COLO668 (cell line): ENCODE measurements around the gene C2orf42.
"Not testable (repeated sequence)": the region's sequence is repeated elsewhere in the genome, so short reads cannot be mapped to it uniquely, and the experiment has no call there.

Experiments used
- DNase-seq: peaks from one replicate; lab custom pipeline; 2025; ENCODE audit not compliant: unreplicated experiment; lab: John Stamatoyannopoulos, UW

Gene C2orf42

DNA sequence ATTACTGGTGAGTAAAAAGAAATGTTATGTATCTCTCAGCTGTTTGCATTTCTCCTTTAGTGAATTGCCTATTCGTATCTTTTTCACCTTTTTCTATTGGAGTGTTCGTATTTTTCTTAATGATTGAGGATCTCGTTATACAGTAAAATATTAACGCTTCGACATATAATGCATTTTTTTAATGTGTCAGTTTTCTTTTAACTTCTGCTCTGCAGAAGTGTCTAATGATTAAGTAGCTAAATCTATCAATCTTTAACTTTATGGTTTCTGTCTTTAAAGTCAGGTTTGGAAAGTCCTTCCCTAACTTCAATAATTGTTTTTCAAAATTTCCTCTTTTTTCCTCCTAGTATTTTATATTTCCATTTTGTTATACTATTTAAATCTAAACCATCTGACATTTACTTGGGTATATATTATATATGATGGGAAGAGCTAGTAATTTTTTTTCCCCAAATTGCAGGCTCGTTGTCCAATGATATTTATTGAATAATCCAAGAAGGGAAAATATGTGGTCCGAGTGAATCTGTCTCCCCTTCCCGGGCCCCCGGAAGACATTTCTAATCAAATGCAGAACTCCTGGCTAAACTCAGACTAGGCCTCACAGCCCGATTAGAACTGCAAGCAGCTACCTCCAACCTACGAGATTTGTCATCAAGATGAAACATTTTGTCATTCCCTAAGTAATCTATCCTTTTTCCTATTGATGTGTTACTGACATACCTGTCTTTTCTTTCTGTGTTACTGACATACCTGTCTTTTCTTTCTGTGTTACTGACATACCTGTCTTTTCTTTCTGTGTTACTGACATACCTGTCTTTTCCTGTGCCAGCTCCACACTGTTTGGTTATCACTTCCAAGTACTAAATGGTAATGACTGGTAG is 86.3 kb downstream of the C2orf42 start:
- DNase-seq: no peak

GRCh38 chr2:70103531-70104061 is 87.2 kb downstream of the C2orf42 start:
- no peak for DNase-seq

DNA sequence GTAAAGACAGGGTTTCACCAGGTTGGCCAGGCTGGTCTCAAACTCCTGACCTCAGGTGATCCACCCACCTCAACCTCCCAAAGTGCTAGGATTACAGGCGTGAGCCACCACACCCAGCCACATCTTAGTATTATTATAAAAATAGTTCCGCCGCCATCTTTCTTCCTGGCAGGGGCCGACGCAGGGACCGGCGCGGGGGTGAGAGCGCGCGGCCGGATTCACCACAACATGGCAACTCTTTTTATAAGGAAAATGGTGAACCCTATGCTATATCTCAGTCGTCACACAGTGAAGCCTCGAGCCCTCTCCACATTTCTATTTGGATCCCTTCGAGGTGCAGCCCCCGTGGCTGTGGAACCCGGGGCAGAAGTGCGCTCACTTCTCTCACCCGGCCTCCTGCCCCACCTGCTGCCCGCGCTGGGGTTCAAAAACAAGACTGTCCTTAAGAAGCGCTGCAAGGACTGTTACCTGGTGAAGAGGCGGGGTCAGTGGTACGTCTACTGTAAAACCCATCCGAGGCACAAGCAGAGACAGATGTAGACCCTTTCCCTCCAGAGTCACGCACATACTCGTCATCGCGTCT is 88.4 kb downstream of the C2orf42 start:
- DNase-seq: not testable (repeated sequence)

- DNase-seq: not testable (repeated sequence)
Measured at GRCh38 chr2:70101686-70102085, 89.1 kb downstream of the C2orf42 start.

- DNase-seq: no peak
Measured at GRCh38 chr2:70101174-70101573, 89.6 kb downstream of the C2orf42 start.
